Globus pallidus (tissue), 1 donor: ENCODE data around the gene CROCC2.

Source experiments
- DNase-seq: peaks from one replicate; pipeline ENCODE4 v3.0.0-alpha.2; 2015; ENCODE audit warnings: low spot score

Gene CROCC2

GRCh38 chr2:240933966-240934700 is 28.0 kb downstream of the CROCC2 start:
- no peak for DNase-seq

GRCh38 chr2:240934701-240935102 is 28.6 kb downstream of the CROCC2 start:
- no peak for DNase-seq

- DNase-seq: no peak
Measured at GRCh38 chr2:240935103-240935876, 29.2 kb downstream of the CROCC2 start.

- no peak for DNase-seq
Measured at GRCh38 chr2:240936106-240936505, 30.0 kb downstream of the CROCC2 start.

GRCh38 chr2:240946046-240946445 is 39.9 kb downstream of the CROCC2 start:
- DNase-seq: no peak

GRCh38 chr2:240946654-240947053 is 40.5 kb downstream of the CROCC2 start:
- no peak for DNase-seq

- no peak for DNase-seq
Measured at GRCh38 chr2:240947176-240947575, 41.0 kb downstream of the CROCC2 start.

- DNase-seq: no peak
Measured at GRCh38 chr2:240947607-240948006, 41.5 kb downstream of the CROCC2 start.

GRCh38 chr2:240948086-240948485 is 42.0 kb downstream of the CROCC2 start:
- no peak for DNase-seq

GRCh38 chr2:240948905-240949790 is 43.0 kb downstream of the CROCC2 start:
- no peak for DNase-seq

GRCh38 chr2:240949791-240950705 is 43.9 kb downstream of the CROCC2 start:
- DNase-seq: no peak

GRCh38 chr2:240951045-240951594 is 45.0 kb downstream of the CROCC2 start:
- no peak for DNase-seq

- no peak for DNase-seq
Measured at GRCh38 chr2:240952496-240953246, 46.5 kb downstream of the CROCC2 start.

GRCh38 chr2:240953426-240954410 is 47.6 kb downstream of the CROCC2 start:
- DNase-seq: no peak

GRCh38 chr2:240954436-240955305 is 48.5 kb downstream of the CROCC2 start:
- no peak for DNase-seq

- DNase-seq: no peak
Measured at GRCh38 chr2:240955306-240956170, 49.4 kb downstream of the CROCC2 start.
